Nephron (organoid): ENCODE results near the gene APPL2.

Source experiments
- H3K27ac Mint-ChIP-seq, 3 experiments: 2 replicates each; pipeline ENCODE4 v1.8.0; 2020; ENCODE audit warnings: mixed read lengths in 3 of 3, mild to moderate bottlenecking in 2 of 3, moderate library complexity in 1 of 3
- H3K27me3 Mint-ChIP-seq: 2 replicates; pipeline ENCODE4 v1.8.0; 2021; ENCODE audit warnings: low read depth, mild to moderate bottlenecking, moderate library complexity, mixed read lengths
- H3K36me3 Mint-ChIP-seq: 2 replicates; pipeline ENCODE4 v1.8.0; 2020; ENCODE audit warnings: low read depth, mixed read lengths
- H3K4me1 Mint-ChIP-seq: 2 replicates; pipeline ENCODE4 v1.8.0; 2020; ENCODE audit warnings: mixed read lengths
- H3K4me3 Mint-ChIP-seq, 3 experiments: 2 replicates each; pipeline ENCODE4 v1.8.0; 2020; ENCODE audit warnings: mild to moderate bottlenecking in 3 of 3, mixed read lengths in 3 of 3, moderate library complexity in 2 of 3
- H3K9me3 Mint-ChIP-seq: 2 replicates; pipeline ENCODE4 v1.8.0; 2020; ENCODE audit warnings: mixed read lengths
- CTCF ChIP-seq, 3 experiments: fragments of 200-600 bp; sonication (generic); IDR thresholded peaks; one replicate each; pipeline ENCODE4 v1.5.0; 2021; ENCODE audit warnings: antibody characterized with exemption in 3 of 3; ENCODE audit not compliant: unreplicated experiment in 3 of 3

Gene APPL2

GRCh38 chr12:105220150-105220928, 15.6 kb downstream of the APPL2 start:
- Mint-ChIP-seq H3K9me3 (no peaks in the 10 kb centered on the region), H3K36me3 (peaks cover 62% of the 10 kb centered on the region), H3K4me1 (peaks cover 9% of the 10 kb centered on the region), H3K27me3 (no peaks in the 10 kb centered on the region), H3K27ac (no peak overlapping the region), H3K4me3 (no peak overlapping the region)
- no peak for TF ChIP-seq CTCF (IDR thresholded peaks at IDR 0.05; ENCODE audit: unreplicated experiment in 3 of 3)

- no peak for TF ChIP-seq CTCF (IDR thresholded peaks at IDR 0.05; ENCODE audit: unreplicated experiment in 3 of 3)
- no peak overlapping the region for H3K4me3 Mint-ChIP-seq
- no peaks in the 10 kb centered on the region for H3K9me3 Mint-ChIP-seq
- H3K4me1 Mint-ChIP-seq = peaks cover 9% of the 10 kb centered on the region
- no peaks in the 10 kb centered on the region for H3K27me3 Mint-ChIP-seq
- peaks cover 64% of the 10 kb centered on the region for H3K36me3 Mint-ChIP-seq
- H3K27ac Mint-ChIP-seq = no peak overlapping the region
Observed at GRCh38 chr12:105219261-105220028, 16.5 kb downstream of the APPL2 start.

GRCh38 chr12:105218434-105218833, 17.5 kb downstream of the APPL2 start:
- Mint-ChIP-seq H3K27ac (no peak overlapping the region), H3K4me3 (no peak overlapping the region), H3K9me3 (no peaks in the 10 kb centered on the region), H3K4me1 (peaks cover 9% of the 10 kb centered on the region), H3K36me3 (peaks cover 71% of the 10 kb centered on the region), H3K27me3 (no peaks in the 10 kb centered on the region)
- no peak for TF ChIP-seq CTCF (IDR thresholded peaks at IDR 0.05; ENCODE audit: unreplicated experiment in 3 of 3)

GRCh38 chr12:105214670-105215375, 21.2 kb downstream of the APPL2 start:
- no peaks in the 10 kb centered on the region for H3K9me3 Mint-ChIP-seq
- no peak overlapping the region for H3K27ac Mint-ChIP-seq
- H3K27me3 Mint-ChIP-seq = no peaks in the 10 kb centered on the region
- H3K36me3 Mint-ChIP-seq = peaks cover 69% of the 10 kb centered on the region
- H3K4me3 Mint-ChIP-seq = no peak overlapping the region
- TF ChIP-seq CTCF (IDR thresholded peaks at IDR 0.05; ENCODE audit: unreplicated experiment in 3 of 3) = no peak
- peaks cover 4% of the 10 kb centered on the region for H3K4me1 Mint-ChIP-seq

- no peaks in the 10 kb centered on the region for H3K9me3 Mint-ChIP-seq
- TF ChIP-seq CTCF (IDR thresholded peaks at IDR 0.05; ENCODE audit: unreplicated experiment in 3 of 3) = no peak
Observed at GRCh38 chr12:105214148-105214547, 21.8 kb downstream of the APPL2 start.

More at GRCh38 chr12:105214148-105214547, 21.8 kb downstream of the APPL2 start:
- Mint-ChIP-seq H3K4me3 (no peak overlapping the region), H3K27ac (no peak overlapping the region), H3K27me3 (no peaks in the 10 kb centered on the region), H3K36me3 (peaks cover 63% of the 10 kb centered on the region), H3K4me1 (peaks cover 4% of the 10 kb centered on the region)
